Effector memory CD8-positive, alpha-beta T cell (primary cell): ENCODE results near the gene ARF6.
A peak's percentile ranks its signal among the peaks of the same experiment; 100 is the strongest.
"Not testable (repeated sequence)": the region's sequence is repeated elsewhere in the genome, so short reads cannot be mapped to it uniquely, and the experiment has no call there.

ENCODE experiments used
- ATAC-seq: fragments of 150-1000 bp; cut with Tn5 transposase; replicated peaks from 2 replicates; pipeline ENCODE4 v1.10.0; 2021; ENCODE audit warnings: mild to moderate bottlenecking, moderate library complexity
- DNase-seq, 3 experiments: peaks; one replicate each; pipeline ENCODE4 v3.0.0; 2021
- H3K27ac Mint-ChIP-seq, 2 donors: one replicate each; pipeline ENCODE4 v1.8.0; 2022; ENCODE audit warnings: mild to moderate bottlenecking in 2 of 2, mixed read lengths in 2 of 2, moderate library complexity in 2 of 2
- H3K27me3 Mint-ChIP-seq, 2 donors: one replicate each; pipeline ENCODE4 v1.8.0; 2022; ENCODE audit warnings: mixed read lengths in 2 of 2
- H3K36me3 Mint-ChIP-seq: one replicate; pipeline ENCODE4 v1.8.0; 2022; ENCODE audit warnings: mild to moderate bottlenecking, moderate library complexity, mixed read lengths; ENCODE audit not compliant: insufficient read depth
- H3K4me1 Mint-ChIP-seq, 2 donors: one replicate each; pipeline ENCODE4 v1.8.0; 2022; ENCODE audit warnings: low read depth in 2 of 2, mixed read lengths in 2 of 2
- H3K4me3 Mint-ChIP-seq, 2 donors: one replicate each; pipeline ENCODE4 v1.8.0; 2022; ENCODE audit warnings: mild to moderate bottlenecking in 2 of 2, mixed read lengths in 2 of 2, moderate library complexity in 2 of 2
- H3K9me3 Mint-ChIP-seq, 2 donors: one replicate each; pipeline ENCODE4 v1.8.0; 2022; ENCODE audit warnings: mixed read lengths in 2 of 2

ARF6 gene

GRCh38 chr14:49863487-49864281, 29.2 kb upstream of the ARF6 start:
- no peak for ATAC-seq
- H3K27me3 Mint-ChIP-seq: peaks cover 0 to 11% of the 10 kb centered on the region in 2 donors
- peaks cover 12 to 18% of the 10 kb centered on the region in 2 donors for H3K4me1 Mint-ChIP-seq
- H3K4me3 Mint-ChIP-seq: no peak overlapping the region
- no peak for DNase-seq
- H3K36me3 Mint-ChIP-seq: peaks cover 5% of the 10 kb centered on the region
- no peak overlapping the region for H3K27ac Mint-ChIP-seq
- H3K9me3 Mint-ChIP-seq: peaks cover 0 to 2% of the 10 kb centered on the region in 2 donors

- peaks cover 0 to 2% of the 10 kb centered on the region in 2 donors for H3K9me3 Mint-ChIP-seq
- ATAC-seq: no peak
- no peak overlapping the region for H3K4me3 Mint-ChIP-seq
- peak; percentile 68 to 73 (median 72) for DNase-seq
- peaks cover 5% of the 10 kb centered on the region for H3K36me3 Mint-ChIP-seq
- H3K27ac Mint-ChIP-seq: no peak overlapping the region
- peaks cover 0 to 11% of the 10 kb centered on the region in 2 donors for H3K27me3 Mint-ChIP-seq
- H3K4me1 Mint-ChIP-seq: peaks cover 15 to 24% of the 10 kb centered on the region in 2 donors
Measured at GRCh38 chr14:49865431-49865859, 27.4 kb upstream of the ARF6 start.

DNA sequence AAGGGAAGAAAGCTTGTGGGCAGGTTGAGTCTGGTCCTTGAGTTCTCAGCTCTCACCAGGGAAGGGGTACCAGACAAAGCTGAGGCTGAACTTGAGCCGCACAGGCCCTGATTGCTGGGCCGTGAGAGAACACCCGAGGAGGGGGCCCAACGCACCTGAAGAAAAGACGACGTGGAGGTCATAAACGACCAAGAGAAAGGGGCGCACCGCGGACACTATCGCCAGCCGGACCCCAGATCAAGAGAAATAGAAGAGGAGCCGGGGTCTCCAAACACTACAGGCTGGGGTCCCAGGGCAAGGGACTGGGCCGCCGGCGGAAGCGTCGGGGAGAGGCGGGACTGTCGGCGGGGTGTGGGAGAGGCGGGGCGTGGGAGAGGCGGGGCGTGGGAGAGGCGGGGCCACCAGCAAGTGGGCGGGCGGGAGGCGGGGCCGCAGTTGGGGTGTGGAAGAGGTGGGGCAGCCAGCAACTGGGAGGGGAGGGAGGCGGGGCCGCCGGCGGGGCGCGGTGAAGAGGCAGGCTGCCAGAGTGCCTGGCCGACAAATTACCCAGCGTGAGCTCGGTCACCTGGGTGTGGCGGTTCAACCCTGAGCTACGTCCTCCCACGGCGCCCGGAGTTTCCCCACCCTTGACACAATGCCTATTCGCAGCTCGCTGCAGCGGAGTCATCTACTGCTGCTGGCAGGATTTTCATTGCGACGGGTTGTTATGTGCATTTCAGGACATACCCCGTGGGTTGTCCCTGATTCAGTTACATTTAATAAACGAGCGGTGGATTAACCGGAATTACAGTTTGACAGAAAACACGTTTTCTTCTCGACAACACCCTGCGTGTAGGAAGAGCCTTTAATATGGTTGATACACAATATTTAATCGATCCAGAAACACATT, 24.8 kb upstream of the ARF6 start:
- DNase-seq (peak; percentile 91 to 94 (median 92)), ATAC-seq (peak; percentile 93)
- Mint-ChIP-seq H3K4me1 (peaks cover 14 to 18% of the 10 kb centered on the region in 2 donors), H3K4me3 (peak overlapping the region; percentile 84 to 90), H3K27ac (peak overlapping the region; percentile 93 to 98), H3K36me3 (peaks cover 5% of the 10 kb centered on the region), H3K27me3 (peaks cover 0 to under 1% of the 10 kb centered on the region in 2 donors), H3K9me3 (no peaks in the 10 kb centered on the region)

DNA sequence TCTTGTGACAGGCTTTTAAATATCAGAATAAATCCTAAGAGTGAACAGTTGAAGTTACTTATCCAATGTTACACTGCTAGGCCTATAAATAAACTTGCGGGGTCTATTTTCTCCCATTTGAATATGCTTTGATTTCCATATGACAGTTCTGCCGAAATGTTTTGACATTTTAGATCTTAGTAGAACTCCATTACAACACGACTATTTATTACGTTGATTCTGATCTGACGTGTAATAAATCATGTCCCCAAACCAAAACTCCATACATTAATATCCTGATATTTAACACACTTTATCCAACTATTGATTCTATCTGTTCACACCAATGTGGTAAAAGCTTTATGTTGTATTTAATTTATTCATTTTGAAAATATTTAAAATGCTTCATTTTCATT, 24.2 kb upstream of the ARF6 start:
- Mint-ChIP-seq H3K4me3 (peak overlapping the region; percentile 84 to 90), H3K9me3 (no peaks in the 10 kb centered on the region), H3K36me3 (peaks cover 5% of the 10 kb centered on the region), H3K4me1 (peaks cover 14 to 18% of the 10 kb centered on the region in 2 donors), H3K27me3 (no peaks in the 10 kb centered on the region), H3K27ac (peak overlapping the region; percentile 93 to 98)
- ATAC-seq (no peak), DNase-seq (no peak)

DNA sequence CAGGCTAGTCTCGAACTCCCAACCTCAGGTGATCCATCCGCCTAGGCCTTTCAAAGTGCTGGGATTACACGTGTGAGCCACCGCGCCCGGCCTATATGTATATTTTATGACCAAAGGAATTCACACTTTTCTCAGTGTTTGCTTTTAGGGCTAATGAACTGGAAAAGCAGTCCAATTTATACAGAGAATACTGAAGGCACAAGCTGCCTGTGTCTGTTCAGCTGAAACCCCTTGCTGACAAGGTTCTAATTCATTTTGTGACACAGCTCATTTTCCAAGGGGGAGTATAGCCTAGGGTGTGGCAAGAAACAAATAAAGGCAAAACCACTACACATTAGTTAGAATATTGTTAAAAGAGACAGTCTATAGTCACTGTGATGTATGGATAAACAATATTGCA, 22.0 kb upstream of the ARF6 start:
- Mint-ChIP-seq H3K4me3 (no peak overlapping the region), H3K4me1 (peaks cover 14 to 18% of the 10 kb centered on the region in 2 donors), H3K27me3 (no peaks in the 10 kb centered on the region), H3K27ac (no peak overlapping the region), H3K9me3 (no peaks in the 10 kb centered on the region), H3K36me3 (peaks cover 5% of the 10 kb centered on the region)
- ATAC-seq: no peak
- no peak for DNase-seq

GRCh38 chr14:49873548-49873947, 19.3 kb upstream of the ARF6 start:
- ATAC-seq, DNase-seq, H3K36me3 Mint-ChIP-seq, H3K27ac Mint-ChIP-seq, H3K9me3 Mint-ChIP-seq, H3K27me3 Mint-ChIP-seq, H3K4me3 Mint-ChIP-seq: not testable (repeated sequence)
- peaks cover 7 to 11% of the 10 kb centered on the region in 2 donors for H3K4me1 Mint-ChIP-seq

DNA sequence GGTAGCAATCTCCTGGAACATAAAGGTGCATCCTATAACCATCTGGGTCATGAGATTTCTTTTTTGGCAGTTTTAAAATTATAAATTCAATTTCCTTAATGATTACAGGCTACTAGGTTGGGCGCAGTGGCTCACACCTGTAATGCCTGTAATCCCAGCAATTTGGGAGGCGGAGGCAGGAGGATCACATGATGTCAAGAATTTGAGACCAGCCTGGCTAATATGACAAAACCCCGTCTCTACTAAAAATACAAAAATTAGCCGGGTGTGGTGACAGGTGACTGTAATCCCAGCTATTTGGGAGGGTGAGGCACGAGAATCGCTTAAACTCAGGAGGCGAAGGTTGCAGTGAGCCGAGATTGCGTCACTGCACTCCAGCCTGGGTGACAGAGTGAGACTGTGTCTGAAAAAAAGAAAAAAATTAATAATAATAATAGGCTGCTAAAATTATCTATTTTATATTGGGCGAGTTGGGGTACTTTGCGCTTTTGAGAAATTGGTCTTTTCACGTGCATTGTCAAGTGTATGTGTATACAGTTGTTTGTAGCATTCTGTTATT, 17.2 kb upstream of the ARF6 start:
- ATAC-seq: no peak
- H3K27ac Mint-ChIP-seq: no peak overlapping the region
- no peaks in the 10 kb centered on the region for H3K27me3 Mint-ChIP-seq
- peaks cover 8% of the 10 kb centered on the region in 2 donors for H3K4me1 Mint-ChIP-seq
- DNase-seq: no peak
- H3K4me3 Mint-ChIP-seq: no peak overlapping the region
- no peaks in the 10 kb centered on the region for H3K9me3 Mint-ChIP-seq
- peaks cover 2% of the 10 kb centered on the region for H3K36me3 Mint-ChIP-seq

DNA sequence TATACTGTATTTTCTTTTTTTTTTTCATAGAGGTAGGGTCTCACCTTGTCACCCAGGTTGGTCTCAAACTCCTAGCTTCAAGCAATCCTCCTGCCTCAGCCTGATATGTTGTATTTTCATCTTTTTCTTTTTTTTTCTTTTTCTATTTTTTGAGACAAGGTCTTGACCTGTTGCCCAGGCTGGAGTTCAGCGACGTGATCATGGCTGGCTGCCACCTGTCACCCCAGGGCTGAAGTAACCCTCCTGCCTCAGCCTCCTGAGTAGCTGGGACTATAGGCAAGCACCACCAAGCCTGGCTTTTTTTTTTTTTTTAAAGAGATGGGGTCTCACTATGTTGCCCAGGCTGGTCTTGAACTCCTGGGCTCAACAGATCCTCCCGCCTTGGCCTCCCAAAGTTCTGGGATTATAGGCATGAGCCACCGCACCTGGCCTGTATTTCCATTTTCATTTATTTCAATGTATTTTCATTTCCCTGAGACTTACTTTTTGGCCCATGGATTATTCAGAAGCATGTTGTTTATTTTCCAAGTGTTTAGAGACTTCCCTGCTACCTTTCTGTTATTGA, 16.2 kb upstream of the ARF6 start:
- no peaks in the 10 kb centered on the region for H3K27me3 Mint-ChIP-seq
- H3K27ac Mint-ChIP-seq: no peak overlapping the region
- no peaks in the 10 kb centered on the region for H3K9me3 Mint-ChIP-seq
- H3K36me3 Mint-ChIP-seq: peaks cover 2% of the 10 kb centered on the region
- DNase-seq: no peak
- ATAC-seq: no peak
- H3K4me3 Mint-ChIP-seq: no peak overlapping the region
- H3K4me1 Mint-ChIP-seq: peaks cover 5 to 7% of the 10 kb centered on the region in 2 donors

GRCh38 chr14:49879646-49880204, 13.2 kb upstream of the ARF6 start:
- DNase-seq (peak; percentile 39 to 50 (median 45)), ATAC-seq (peak; percentile 94)
- peaks cover 5% of the 10 kb centered on the region for H3K36me3 Mint-ChIP-seq
- H3K4me3 Mint-ChIP-seq: no peak overlapping the region
- peak overlapping the region; percentile 65 to 86 for H3K27ac Mint-ChIP-seq
- H3K4me1 Mint-ChIP-seq: peaks cover 5 to 7% of the 10 kb centered on the region in 2 donors
- H3K27me3 Mint-ChIP-seq: no peaks in the 10 kb centered on the region
- no peaks in the 10 kb centered on the region for H3K9me3 Mint-ChIP-seq

DNA sequence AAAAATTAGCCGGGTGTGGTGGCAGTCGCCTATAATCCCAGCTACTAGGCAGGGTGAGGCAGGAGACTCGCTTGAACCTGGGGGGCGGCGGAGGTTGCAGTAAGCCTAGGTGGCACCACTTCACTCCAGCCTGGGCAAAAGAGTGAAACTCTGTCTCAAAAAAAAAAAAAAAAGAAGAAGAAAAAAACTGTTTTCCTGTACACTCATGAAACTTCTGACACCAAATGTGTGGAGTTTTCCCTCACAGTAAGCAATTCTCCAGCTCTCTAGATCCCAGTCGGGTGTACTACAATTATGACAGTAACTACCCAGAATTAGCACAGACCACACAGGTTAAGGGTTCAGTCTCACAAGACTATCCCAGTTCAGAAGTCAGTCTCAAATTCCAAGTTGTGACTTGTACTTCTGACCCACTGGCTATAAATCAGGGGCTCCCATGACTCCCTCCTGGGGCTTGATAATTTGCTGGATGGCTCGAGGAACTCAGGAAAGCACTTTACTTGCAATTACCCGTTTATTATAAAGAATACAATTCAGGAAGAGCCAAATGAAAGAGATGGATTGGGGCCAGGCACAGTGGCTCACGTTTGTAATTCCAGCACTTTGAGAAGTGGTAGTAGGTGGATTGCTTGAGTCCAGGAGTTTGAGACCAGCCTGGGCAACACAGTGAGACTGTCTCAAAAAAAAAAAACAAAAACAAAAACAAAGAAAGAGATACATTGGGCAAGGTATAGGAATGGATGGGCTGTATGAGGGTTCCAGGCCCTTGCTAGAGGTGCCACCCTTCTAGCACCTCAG, 12.4 kb upstream of the ARF6 start:
- H3K27ac Mint-ChIP-seq: peak overlapping the region; percentile 86 to 93
- no peaks in the 10 kb centered on the region for H3K27me3 Mint-ChIP-seq
- no peak for DNase-seq
- peaks cover 5% of the 10 kb centered on the region for H3K36me3 Mint-ChIP-seq
- peaks cover 5 to 7% of the 10 kb centered on the region in 2 donors for H3K4me1 Mint-ChIP-seq
- peak; percentile 24 for ATAC-seq
- H3K4me3 Mint-ChIP-seq: no peak overlapping the region
- no peaks in the 10 kb centered on the region for H3K9me3 Mint-ChIP-seq

GRCh38 chr14:49881350-49882001, 11.4 kb upstream of the ARF6 start:
- Mint-ChIP-seq H3K9me3 (no peaks in the 10 kb centered on the region), H3K4me3 (no peak overlapping the region), H3K4me1 (peaks cover 5 to 11% of the 10 kb centered on the region in 2 donors), H3K36me3 (peaks cover 5% of the 10 kb centered on the region), H3K27me3 (no peaks in the 10 kb centered on the region), H3K27ac (peak overlapping the region; percentile 76 to 93)
- no peak for ATAC-seq
- DNase-seq: no peak
